Fibroblast of mammary gland (primary cell): ENCODE data around the gene SIRT7.
"Not testable (repeated sequence)": the region's sequence is repeated elsewhere in the genome, so short reads cannot be mapped to it uniquely, and the experiment has no call there.

Source experiments
- DNase-seq: peaks from one replicate; pipeline ENCODE4 v3.0.0-alpha.2; 2010; ENCODE audit warnings: low read depth
- H3K4me3 ChIP-seq: 2 replicates; pipeline ENCODE4 v1.5.1; 2011; ENCODE audit warnings: low read depth, mild to moderate bottlenecking, low read length, moderate library complexity; ENCODE audit not compliant: control insufficient read depth
- TF ChIP-seq, protein P1 (sequence below): conservative IDR thresholded peaks from 2 replicates; pipeline ENCODE4 v1.5.1; 2011; ENCODE audit warnings: low read depth, low read length, inconsistent platforms; ENCODE audit not compliant: control insufficient read depth, insufficient read depth

SIRT7 gene

DNA sequence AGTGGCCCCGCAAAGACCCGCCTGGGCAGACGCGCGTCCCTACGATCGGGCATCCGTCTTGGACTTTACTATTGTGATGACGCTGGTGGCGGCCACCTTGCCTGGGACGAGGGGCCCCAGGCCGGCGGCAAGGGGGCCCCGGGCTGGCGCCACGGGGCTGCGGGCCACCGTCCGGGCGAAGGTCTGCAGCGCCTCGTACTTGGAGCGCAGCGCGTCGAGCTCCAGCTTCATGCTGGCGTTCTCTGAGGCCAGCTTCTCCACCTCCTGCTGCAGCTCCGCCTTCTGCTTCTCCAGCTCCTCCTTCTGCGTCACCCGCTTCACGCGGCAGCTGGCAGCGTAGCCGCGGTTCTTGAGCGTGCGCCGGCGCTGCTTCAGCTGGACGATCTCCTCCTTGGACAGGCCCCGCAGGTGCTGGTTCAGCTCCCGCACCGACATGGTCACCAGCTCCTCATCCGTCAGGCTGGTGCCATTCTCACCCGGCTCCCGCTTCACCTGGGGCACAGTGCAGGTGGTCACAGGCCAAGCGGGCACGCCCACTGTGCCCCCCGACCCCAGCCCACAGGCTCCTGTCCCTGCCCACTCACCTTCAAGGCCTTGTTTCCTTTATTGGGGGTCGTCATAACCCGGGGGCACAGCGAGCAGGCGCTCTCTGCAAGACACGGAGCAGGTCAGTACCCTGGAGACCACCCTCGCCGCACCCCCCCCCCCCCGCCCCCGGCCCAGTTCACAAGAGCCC is 4.8 kb upstream of the SIRT7 start:
- H3K4me3 ChIP-seq = no peak overlapping the region
- no peak for DNase-seq
- TF ChIP-seq, protein P1, sequence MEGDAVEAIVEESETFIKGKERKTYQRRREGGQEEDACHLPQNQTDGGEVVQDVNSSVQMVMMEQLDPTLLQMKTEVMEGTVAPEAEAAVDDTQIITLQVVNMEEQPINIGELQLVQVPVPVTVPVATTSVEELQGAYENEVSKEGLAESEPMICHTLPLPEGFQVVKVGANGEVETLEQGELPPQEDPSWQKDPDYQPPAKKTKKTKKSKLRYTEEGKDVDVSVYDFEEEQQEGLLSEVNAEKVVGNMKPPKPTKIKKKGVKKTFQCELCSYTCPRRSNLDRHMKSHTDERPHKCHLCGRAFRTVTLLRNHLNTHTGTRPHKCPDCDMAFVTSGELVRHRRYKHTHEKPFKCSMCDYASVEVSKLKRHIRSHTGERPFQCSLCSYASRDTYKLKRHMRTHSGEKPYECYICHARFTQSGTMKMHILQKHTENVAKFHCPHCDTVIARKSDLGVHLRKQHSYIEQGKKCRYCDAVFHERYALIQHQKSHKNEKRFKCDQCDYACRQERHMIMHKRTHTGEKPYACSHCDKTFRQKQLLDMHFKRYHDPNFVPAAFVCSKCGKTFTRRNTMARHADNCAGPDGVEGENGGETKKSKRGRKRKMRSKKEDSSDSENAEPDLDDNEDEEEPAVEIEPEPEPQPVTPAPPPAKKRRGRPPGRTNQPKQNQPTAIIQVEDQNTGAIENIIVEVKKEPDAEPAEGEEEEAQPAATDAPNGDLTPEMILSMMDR = no peak

DNA sequence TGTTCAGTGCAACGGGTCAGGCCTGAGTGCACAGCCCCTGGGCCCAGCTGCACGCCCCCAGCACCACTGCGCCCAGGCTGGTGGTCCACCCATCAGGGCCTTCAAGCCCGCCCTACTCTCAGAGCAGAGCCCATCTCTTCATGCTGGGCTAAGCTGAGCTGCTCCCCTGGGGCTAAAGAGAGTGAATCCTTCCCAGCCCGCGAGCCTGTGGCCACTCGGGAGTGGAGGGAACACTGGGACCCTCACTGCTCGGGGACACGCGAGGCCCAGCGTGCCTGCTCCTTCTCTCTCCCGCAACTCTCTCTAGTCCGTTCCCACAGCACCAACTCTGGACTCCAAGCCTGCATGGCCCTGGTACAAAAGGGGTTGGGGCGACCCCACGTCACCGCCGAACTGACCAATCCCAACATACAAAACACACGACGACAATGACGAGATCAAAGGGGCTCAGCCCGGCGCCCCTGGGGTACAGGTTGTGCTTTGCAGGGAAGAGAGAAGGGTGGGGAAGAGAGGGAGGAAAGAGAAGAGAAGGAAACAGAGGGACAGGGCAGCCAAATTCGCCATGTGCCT is 4.1 kb upstream of the SIRT7 start:
- TF ChIP-seq, protein P1 = no peak
- DNase-seq = no peak
- H3K4me3 ChIP-seq = no peak overlapping the region

DNA sequence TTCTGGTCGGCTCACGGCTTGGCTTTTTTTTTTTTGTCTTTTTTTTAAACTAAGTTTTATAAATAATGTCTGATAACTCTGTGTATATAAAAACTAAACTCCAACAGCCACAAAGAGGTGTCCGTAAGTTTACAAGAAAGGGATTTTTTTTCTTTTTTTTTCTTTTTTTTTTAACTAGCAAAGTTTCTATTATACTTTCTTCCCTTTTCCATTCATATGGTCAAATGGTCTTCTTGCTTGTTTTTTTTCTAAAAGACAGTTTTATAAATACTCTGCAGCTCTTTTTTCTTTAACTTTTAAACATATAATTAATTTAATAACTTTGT is 3.5 kb upstream of the SIRT7 start:
- no peak for DNase-seq
- TF ChIP-seq, protein P1 = no peak
- H3K4me3 ChIP-seq = no peak overlapping the region

DNA sequence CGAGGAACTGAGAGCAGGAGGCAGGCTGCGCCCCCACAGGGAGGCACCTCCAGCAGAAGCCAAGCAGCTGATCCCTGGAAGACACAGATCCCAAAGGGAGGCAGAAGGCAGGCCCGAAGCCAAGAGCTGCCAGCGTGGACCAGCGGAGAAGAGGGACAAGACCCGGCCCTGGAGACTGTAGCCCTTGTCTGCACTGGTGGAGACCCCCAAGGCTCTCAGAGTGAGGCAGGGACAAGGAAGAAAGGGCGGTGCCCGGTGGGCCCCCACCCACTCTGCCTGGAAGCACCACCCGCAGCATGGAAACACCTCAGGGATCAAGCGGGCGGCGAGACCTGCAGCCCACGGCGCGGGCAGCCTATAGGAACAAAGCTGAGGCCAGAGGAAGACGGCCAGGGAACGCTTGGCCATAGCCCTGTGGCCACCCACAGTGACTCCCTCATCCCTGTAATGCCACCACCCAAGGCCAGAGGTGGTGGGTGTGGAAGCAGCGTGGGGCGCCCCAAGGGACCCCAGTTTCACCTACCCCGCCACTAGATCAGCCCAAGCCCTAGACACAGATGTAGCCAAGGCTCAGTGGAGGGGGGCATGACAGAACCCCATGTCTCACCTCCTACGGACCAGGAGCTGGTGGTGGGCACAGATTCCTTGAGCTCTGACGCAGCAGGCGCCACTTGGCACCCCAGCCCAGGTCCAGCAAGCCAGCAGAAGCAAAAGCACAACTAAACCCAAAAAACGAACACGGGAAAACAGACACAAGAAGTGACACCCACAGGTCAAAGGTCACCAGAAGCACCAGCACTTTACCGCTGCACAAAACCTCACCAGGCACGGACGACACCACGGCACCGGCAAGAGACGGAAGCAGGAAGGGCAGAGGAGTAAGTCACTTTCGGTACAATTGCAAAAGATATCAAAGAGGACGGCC is 2.9 kb upstream of the SIRT7 start:
- TF ChIP-seq, protein P1 = no peak
- H3K4me3 ChIP-seq = no peak overlapping the region
- DNase-seq = no peak

DNA sequence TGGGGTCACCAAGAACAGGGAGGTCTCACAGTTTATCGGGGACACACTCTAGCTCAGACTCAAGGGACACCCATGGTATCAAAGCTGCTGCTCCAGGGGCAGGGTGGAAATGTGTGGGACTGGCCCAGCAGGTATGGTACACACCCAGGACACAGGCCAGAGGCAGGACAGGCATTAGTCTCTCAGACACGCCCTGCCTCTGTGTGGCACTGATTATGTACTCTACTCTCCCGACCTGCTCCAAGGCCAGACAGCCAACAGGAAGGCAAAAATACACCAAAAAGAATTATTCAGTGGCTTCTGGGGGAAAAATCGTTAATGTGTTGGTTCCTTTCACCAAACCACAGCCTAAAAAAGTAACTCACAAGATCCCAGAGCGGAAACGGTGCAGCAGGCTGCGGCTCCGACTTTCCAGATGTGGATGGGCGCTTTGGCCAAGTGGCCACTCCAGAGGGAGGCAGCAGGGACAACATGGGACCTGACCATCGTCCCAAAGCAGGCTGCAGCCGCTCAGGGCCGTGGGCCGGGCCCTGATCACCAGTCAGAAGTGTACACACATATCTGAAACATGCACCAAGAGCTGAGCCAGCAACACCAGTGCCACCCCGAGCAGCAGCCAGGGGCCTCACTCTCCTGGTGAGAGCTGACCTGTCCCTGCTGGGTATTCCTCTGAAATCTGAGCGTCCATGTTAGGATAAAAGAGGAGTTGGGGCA is 1.0 kb upstream of the SIRT7 start:
- no peak overlapping the region for H3K4me3 ChIP-seq
- TF ChIP-seq, protein P1 = no peak
- no peak for DNase-seq

DNA sequence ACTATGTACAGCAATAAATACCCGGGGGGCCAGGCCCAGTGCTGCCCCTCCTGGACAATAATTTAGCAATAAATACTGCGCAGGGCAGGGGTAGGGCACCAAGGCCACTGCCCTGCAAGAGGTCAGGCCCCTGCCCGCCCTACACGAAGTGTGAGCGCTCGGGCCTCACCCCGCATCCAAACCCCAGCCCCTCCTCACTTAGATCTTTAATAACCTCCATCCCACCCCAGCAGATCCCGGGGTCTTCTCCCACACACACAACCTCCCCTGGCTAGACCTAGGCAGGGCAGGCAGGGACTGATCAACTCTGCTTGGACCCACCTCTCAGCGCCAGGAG is 325 bp upstream of the SIRT7 start:
- not testable (repeated sequence) for H3K4me3 ChIP-seq, DNase-seq
